PC-3 (cell line): ENCODE results near the gene ICAM4. TPM values are rescaled to one million over a fixed set of nuclear protein-coding genes. Genes with fewer than 3 reads are reported as not detected.

Experiments used
- ATAC-seq: fragments of 200-7000 bp; cut with Tn5 transposase; 2 replicates; pipeline ENCODE4 v1.9.1; 2020; ENCODE audit warnings: mild to moderate bottlenecking, moderate library complexity
- BruUV-seq: library from RNA; stranded (reverse); fragments of 400-500 nt; replicated peaks from 2 replicates; lab custom pipeline; 2021; lab: Mats Ljungman, UMichigan
- CTCF ChIA-PET: fragments of 300-600 bp; sonication (Branson Sonifier 250); formaldehyde crosslinking; loops from one replicate; lab custom pipeline; 2022; ENCODE audit warnings: antibody characterized with exemption; lab: Charles Lee
- POLR2A ChIA-PET: fragments of 300-600 bp; sonication (Branson Sonifier 250); formaldehyde crosslinking; loops from one replicate; lab custom pipeline; 2022; ENCODE audit warnings: antibody characterized with exemption; ENCODE audit not compliant: unreplicated experiment; lab: Charles Lee
- DNase-seq: peaks from one replicate; pipeline ENCODE4 v3.0.0-alpha.2; 2015
- H2AFZ ChIP-seq: fragments of 300-600 bp; sonication (generic); 2 replicates; pipeline ENCODE4 v1.6.0; 2016; ENCODE audit warnings: antibody characterized with exemption, low read length
- H3F3A ChIP-seq: fragments of 300-600 bp; sonication (generic); one replicate; pipeline ENCODE4 v1.6.0; 2017; ENCODE audit warnings: antibody characterized with exemption, low read length, control low read depth, mild to moderate bottlenecking; ENCODE audit not compliant: unreplicated experiment
- H3K27ac ChIP-seq: fragments of 300-600 bp; sonication (generic); 2 replicates; pipeline ENCODE4 v1.5.1; 2016; ENCODE audit warnings: mild to moderate bottlenecking, low read length
- H3K27me3 ChIP-seq: fragments of 300-600 bp; sonication (generic); 2 replicates; pipeline ENCODE4 v1.6.1; 2016; ENCODE audit warnings: low read length, mixed read lengths
- H3K36me3 ChIP-seq: fragments of 300-600 bp; sonication (generic); 2 replicates; pipeline ENCODE4 v1.6.1; 2016; ENCODE audit warnings: low read depth, mixed run types, low read length, mixed read lengths
- H3K4me1 ChIP-seq: fragments of 300-600 bp; sonication (generic); 2 replicates; pipeline ENCODE4 v1.5.1; 2016; ENCODE audit warnings: low read length; ENCODE audit not compliant: insufficient read depth
- H3K4me2 ChIP-seq: fragments of 300-600 bp; sonication (generic); 2 replicates; pipeline ENCODE4 v1.6.0; 2016; ENCODE audit warnings: low read length
- H3K4me3 ChIP-seq: fragments of 300-600 bp; sonication (generic); 2 replicates; pipeline ENCODE4 v1.5.1; 2016; ENCODE audit warnings: mild to moderate bottlenecking, low read length, mixed read lengths
- H3K79me2 ChIP-seq: fragments of 300-600 bp; sonication (generic); 2 replicates; pipeline ENCODE4 v1.6.1; 2017; ENCODE audit warnings: low read length, mixed read lengths
- H3K9ac ChIP-seq: fragments of 300-600 bp; sonication (generic); 2 replicates; pipeline ENCODE4 v1.6.0; 2016; ENCODE audit warnings: mild to moderate bottlenecking, low read length
- H3K9me2 ChIP-seq: fragments of 300-600 bp; sonication (generic); replicated peaks from 2 replicates; pipeline ENCODE4 v1.6.1; 2016; ENCODE audit warnings: mixed run types, low read length, mixed read lengths
- H3K9me3 ChIP-seq: fragments of 300-600 bp; sonication (generic); 2 replicates; pipeline ENCODE4 v1.6.1; 2016; ENCODE audit warnings: low read length, mixed read lengths
- H4K20me1 ChIP-seq: fragments of 300-600 bp; sonication (generic); 2 replicates; pipeline ENCODE4 v1.6.1; 2016; ENCODE audit warnings: low read length, mixed read lengths
- EZH2 ChIP-seq: fragments of 300-600 bp; sonication (generic); IDR thresholded peaks from one replicate; pipeline ENCODE4 v1.6.1; 2017; ENCODE audit warnings: antibody characterized with exemption, mild to moderate bottlenecking, low read length; ENCODE audit not compliant: unreplicated experiment
- EZH2phosphoT487 ChIP-seq: fragments of 300-600 bp; sonication (generic); IDR thresholded peaks from 2 replicates; pipeline ENCODE4 v1.6.1; 2018; ENCODE audit warnings: mild to moderate bottlenecking, antibody characterized with exemption, low read length, borderline replicate concordance
- intact Hi-C: fragments of 100-400 bp; cut with micrococcal nuclease; formaldehyde crosslinking; loops from 2 replicates; pipeline ENCODE4 v1.9.0; 2023
- total RNA-seq: library from RNA; depleted of rRNA; stranded (reverse); fragments of >200 nt; gene quantifications from 2 replicates; pipeline ENCODE4 v1.2.3, GENCODE V29; 2014
- TF ChIP-seq, protein P1 (sequence below): fragments of 300-600 bp; sonication (generic); conservative IDR thresholded peaks from 2 replicates; pipeline ENCODE4 v1.5.1; 2017; ENCODE audit warnings: antibody characterized with exemption, low read depth, mild to moderate bottlenecking, low read length

Gene ICAM4
- total RNA-seq, 1 experiment from 2014 or later = not detected

DNA sequence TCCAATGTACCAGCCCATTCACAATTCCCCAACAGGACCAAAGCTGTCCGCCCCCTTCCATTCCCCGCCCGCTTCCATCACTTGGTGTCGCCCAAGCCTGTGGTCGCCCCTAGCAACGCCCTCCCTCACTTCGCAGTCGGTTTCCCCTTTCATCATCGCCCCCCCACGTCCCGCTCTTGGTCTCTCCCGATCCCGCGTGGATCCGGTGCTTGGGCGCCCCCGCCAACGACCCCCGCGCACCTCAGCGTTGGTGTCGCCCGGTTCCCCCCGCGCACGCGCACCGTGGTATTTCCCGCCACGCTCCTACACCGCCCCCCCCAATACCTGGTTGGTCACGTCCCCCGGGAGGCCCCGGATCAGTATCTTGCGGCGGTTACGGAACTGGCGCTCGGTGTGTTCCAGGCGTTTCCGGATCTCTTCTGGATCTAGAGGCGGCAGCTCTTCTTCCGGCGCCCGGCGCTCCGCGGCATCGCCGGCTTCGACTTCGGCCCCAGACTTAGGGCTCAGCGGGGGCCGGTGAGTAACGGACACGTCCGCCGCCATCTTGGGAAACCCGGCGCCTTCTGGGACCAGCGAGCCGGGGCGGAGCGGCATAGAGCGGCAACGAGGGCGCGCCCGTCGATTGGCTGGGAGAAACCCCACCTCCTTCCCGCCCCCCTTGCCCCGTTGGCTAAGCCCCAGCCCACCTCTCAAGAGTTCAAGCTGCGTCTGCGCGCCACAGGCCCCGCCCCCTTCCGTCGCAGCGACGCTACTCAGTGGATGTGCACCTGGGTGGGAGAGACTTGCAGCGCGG lies 46.4 kb downstream of the ICAM4 start, which contains the start of gene RAVER1:
Gene RAVER1 (minus strand): TSS at position 565 of the 793 bp plus-strand sequence. CDS start 22 bp downstream, at position 543.
- Histone ChIP-seq H3F3A (no peaks in the 10 kb centered on the region), H3K4me3 (peak within 1 kb of the TSS; percentile 84), H2AFZ (peak within 1 kb of the TSS; percentile 84), H3K9ac (peak within 1 kb of the TSS; percentile 86), H3K27me3 (no peaks in the 10 kb centered on the region), H3K9me3 (no peaks in the 10 kb centered on the region), H3K9me2 (no peaks in the 10 kb centered on the region), H3K79me2 (peaks cover 50% of the 10 kb centered on the region), H3K27ac (peak within 1 kb of the TSS; percentile 55), H3K36me3 (peaks cover 20% of the 10 kb centered on the region), H3K4me2 (peak within 1 kb of the TSS; percentile 96), H4K20me1 (peaks cover 10% of the 10 kb centered on the region), H3K4me1 (peaks cover 22% of the 10 kb centered on the region)
- TF ChIP-seq EZH2phosphoT487 = no peak
- TF ChIP-seq EZH2 = no peak
- TF ChIP-seq, protein P1, sequence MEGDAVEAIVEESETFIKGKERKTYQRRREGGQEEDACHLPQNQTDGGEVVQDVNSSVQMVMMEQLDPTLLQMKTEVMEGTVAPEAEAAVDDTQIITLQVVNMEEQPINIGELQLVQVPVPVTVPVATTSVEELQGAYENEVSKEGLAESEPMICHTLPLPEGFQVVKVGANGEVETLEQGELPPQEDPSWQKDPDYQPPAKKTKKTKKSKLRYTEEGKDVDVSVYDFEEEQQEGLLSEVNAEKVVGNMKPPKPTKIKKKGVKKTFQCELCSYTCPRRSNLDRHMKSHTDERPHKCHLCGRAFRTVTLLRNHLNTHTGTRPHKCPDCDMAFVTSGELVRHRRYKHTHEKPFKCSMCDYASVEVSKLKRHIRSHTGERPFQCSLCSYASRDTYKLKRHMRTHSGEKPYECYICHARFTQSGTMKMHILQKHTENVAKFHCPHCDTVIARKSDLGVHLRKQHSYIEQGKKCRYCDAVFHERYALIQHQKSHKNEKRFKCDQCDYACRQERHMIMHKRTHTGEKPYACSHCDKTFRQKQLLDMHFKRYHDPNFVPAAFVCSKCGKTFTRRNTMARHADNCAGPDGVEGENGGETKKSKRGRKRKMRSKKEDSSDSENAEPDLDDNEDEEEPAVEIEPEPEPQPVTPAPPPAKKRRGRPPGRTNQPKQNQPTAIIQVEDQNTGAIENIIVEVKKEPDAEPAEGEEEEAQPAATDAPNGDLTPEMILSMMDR = no peak
- CTCF ChIA-PET = interaction anchor here (0.6 to 2.2 kb wide), 4 partner anchors 47 to 83 kb away, joined by 5 to 15 read pairs (median 7); partner anchors contain the start of gene ICAM1
- no TSS peak for BruUV-seq
- intact Hi-C loops = loop anchor here (10.0 kb wide), 1 partner anchor 52 kb away; the partner anchor contains the start of gene TYK2
- peak; percentile 98 for DNase-seq
- POLR2A ChIA-PET = interaction anchor here (0.5 to 0.6 kb wide), 5 partner anchors 16 to 875 kb away, joined by 4 to 26 read pairs (median 10); partner anchors contain the start of gene ICAM1
- ATAC-seq = peak; percentile 76

GRCh38 chr19:10333758-10334587 lies 47.2 kb downstream of the ICAM4 start:
- Histone ChIP-seq H3K9me2 (no peaks in the 10 kb centered on the region), H3K79me2 (peaks cover 47% of the 10 kb centered on the region), H3K27ac (peak overlapping the region; percentile 5), H3K4me3 (peak overlapping the region; percentile 84), H3K9ac (peak overlapping the region; percentile 86), H3K36me3 (peaks cover 14% of the 10 kb centered on the region), H4K20me1 (peaks cover 10% of the 10 kb centered on the region), H3F3A (no peaks in the 10 kb centered on the region), H3K4me2 (peak overlapping the region; percentile 96), H3K9me3 (no peaks in the 10 kb centered on the region), H3K4me1 (peaks cover 22% of the 10 kb centered on the region), H2AFZ (peak overlapping the region; percentile 82), H3K27me3 (no peaks in the 10 kb centered on the region)
- ATAC-seq = peak; percentile 2
- CTCF ChIA-PET = interaction anchor here (0.6 to 2.2 kb wide), 5 partner anchors 48 to 75 kb away, joined by 3 to 15 read pairs (median 5); partner anchors contain the start of gene ICAM1
- TF ChIP-seq, protein P1 = no peak
- TF ChIP-seq EZH2 (no peak), EZH2phosphoT487 (no peak)
- intact Hi-C loops = loop anchor here (10.0 kb wide), 1 partner anchor 51 kb away; the partner anchor contains the start of gene TYK2
- DNase-seq = peak; percentile 20
- POLR2A ChIA-PET = interaction anchor here (0.5 to 0.8 kb wide), 9 partner anchors 17 to 1653 kb away, joined by 4 to 26 read pairs (median 9); partner anchors contain the start of gene TYK2
- TSS peak; percentile 80 for BruUV-seq
